D721Med (cell line): ENCODE data around the gene PPP1R9A.

Experiments used
- DNase-seq: peaks from one replicate; pipeline ENCODE4 v3.0.0; 2011; ENCODE audit warnings: low spot score; ENCODE audit not compliant: insufficient read length
- FAIRE-seq: peaks from 2 replicates; lab custom pipeline; 2011; peaks lifted over from hg19 to GRCh38; lab: Jason Lieb, UNC
- CTCF ChIP-seq: IDR thresholded peaks from 2 replicates; pipeline ENCODE4 v1.5.1; 2012; ENCODE audit warnings: mild to moderate bottlenecking, control low read depth; ENCODE audit not compliant: insufficient read depth; ENCODE audit errors: missing control alignments

The PPP1R9A gene

GRCh38 chr7:95229301-95229700 lies 321.9 kb downstream of the PPP1R9A start:
- no peak for TF ChIP-seq CTCF
- FAIRE-seq, result no peak
- DNase-seq, result no peak

- FAIRE-seq, result no peak
- TF ChIP-seq CTCF, result no peak
- DNase-seq, result no peak
These were observed 331.0 kb downstream of the PPP1R9A start for GRCh38 chr7:95238252-95238943.

GRCh38 chr7:95240921-95241320 lies 333.5 kb downstream of the PPP1R9A start:
- no peak for FAIRE-seq
- no peak for TF ChIP-seq CTCF
- no peak for DNase-seq

- FAIRE-seq, result no peak
- DNase-seq, result no peak
- no peak for TF ChIP-seq CTCF
These were observed 334.9 kb downstream of the PPP1R9A start for GRCh38 chr7:95242266-95242665.

GRCh38 chr7:95244616-95245015 lies 337.2 kb downstream of the PPP1R9A start:
- TF ChIP-seq CTCF, result no peak
- FAIRE-seq, result no peak
- no peak for DNase-seq

GRCh38 chr7:95245828-95246500 lies 338.6 kb downstream of the PPP1R9A start:
- no peak for TF ChIP-seq CTCF
- DNase-seq (no peak), FAIRE-seq (peak; percentile 38)

- TF ChIP-seq CTCF, result peak; percentile 91
- DNase-seq, result peak; percentile 10
- peak; percentile 69 for FAIRE-seq
These were observed 339.5 kb downstream of the PPP1R9A start for GRCh38 chr7:95246831-95247370.
